Lung (tissue), 12 donors: ENCODE measurements around the gene RBM3. TPM values are rescaled to one million over a fixed set of nuclear protein-coding genes. Genes with fewer than 3 reads are reported as not detected.

Source experiments
- ATAC-seq: fragments of 200-7000 bp; cut with Tn5 transposase; one replicate; pipeline ENCODE4 v1.9.1; 2020; ENCODE audit warnings: moderate number of reproducible peaks; ENCODE audit not compliant: insufficient read depth, low FRiP score
- DNase-seq, 3 donors: peaks; one replicate each; pipeline ENCODE4 v3.0.0-alpha.2; 2013 to 2017
- H3K27ac ChIP-seq, 2 donors: one replicate each; pipeline ENCODE4 v1.5.1; 2013; ENCODE audit warnings: mild to moderate bottlenecking in 2 of 2, moderate library complexity in 2 of 2, control low read depth in 1 of 2, inconsistent platforms in 1 of 2, low read depth in 1 of 2, low read length in 1 of 2
- H3K27me3 ChIP-seq, 3 donors: one replicate each; pipeline ENCODE4 v1.5.1; 2013; ENCODE audit warnings: low read length in 2 of 3; ENCODE audit not compliant: control insufficient read depth in 3 of 3, insufficient read depth in 3 of 3
- H3K36me3 ChIP-seq, 4 donors: one replicate each; pipeline ENCODE4 v1.5.1; 2013; ENCODE audit warnings: low read length in 4 of 4, mild to moderate bottlenecking in 1 of 4, moderate library complexity in 1 of 4; ENCODE audit not compliant: control insufficient read depth in 4 of 4, insufficient read depth in 4 of 4
- H3K4me1 ChIP-seq, 5 donors: one replicate each; pipeline ENCODE4 v1.5.1; 2013; ENCODE audit warnings: low read length in 5 of 5, mild to moderate bottlenecking in 2 of 5, moderate library complexity in 1 of 5; ENCODE audit not compliant: control insufficient read depth in 5 of 5, insufficient read depth in 5 of 5
- H3K4me3 ChIP-seq: one replicate; pipeline ENCODE4 v1.5.1; 2013; ENCODE audit warnings: mild to moderate bottlenecking, control low read depth, moderate library complexity
- H3K9ac ChIP-seq, 2 donors: one replicate each; pipeline ENCODE4 v1.5.1; 2013; ENCODE audit warnings: low read length in 2 of 2, control low read depth in 1 of 2; ENCODE audit not compliant: insufficient read depth in 1 of 2
- H3K9me3 ChIP-seq, 4 donors: one replicate each; pipeline ENCODE4 v1.5.1; 2013; ENCODE audit warnings: low read length in 3 of 4, mild to moderate bottlenecking in 1 of 4, moderate library complexity in 1 of 4; ENCODE audit not compliant: control insufficient read depth in 4 of 4, insufficient read depth in 3 of 4
- WGBS, 2 donors: extraction: QIAGEN DNeasy Blood & Tissue Kit; methylation state at CpG; one replicate each; pipeline ENCODE4 v1.1.7; 2013; 5-methylcytosine and 5-hydroxymethylcytosine counted together
- polyA plus RNA-seq, 2 donors: library from polyadenylated mRNA; stranded (reverse); fragments of 200-250 nt; gene quantifications; one replicate each; pipeline ENCODE4 v1.2.1, GENCODE V29; 2013
- total RNA-seq, 2 donors: library from RNA; depleted of rRNA in 1 of 2; stranded (reverse); fragments of >200 nt in 1 of 2; gene quantifications; one replicate each; pipeline ENCODE4 v1.2.1, GENCODE V29; 2014 to 2021
- TF ChIP-seq, protein P1 (sequence below): IDR thresholded peaks from 2 replicates; pipeline ENCODE4 v1.5.1; 2012; ENCODE audit warnings: mild to moderate bottlenecking; ENCODE audit errors: control extremely low read depth, extremely low read depth
- donor health status: control.
- donor health status: control.
- donor health status: Bipolar disorder and iron deficiency.
- donor health status: healthy.
- donor health status: DM: yes; HTN: yes; CAD: no.

RBM3 gene
- total and polyA plus RNA-seq, 4 donors = 117 to 346 (median 217) TPM

DNA sequence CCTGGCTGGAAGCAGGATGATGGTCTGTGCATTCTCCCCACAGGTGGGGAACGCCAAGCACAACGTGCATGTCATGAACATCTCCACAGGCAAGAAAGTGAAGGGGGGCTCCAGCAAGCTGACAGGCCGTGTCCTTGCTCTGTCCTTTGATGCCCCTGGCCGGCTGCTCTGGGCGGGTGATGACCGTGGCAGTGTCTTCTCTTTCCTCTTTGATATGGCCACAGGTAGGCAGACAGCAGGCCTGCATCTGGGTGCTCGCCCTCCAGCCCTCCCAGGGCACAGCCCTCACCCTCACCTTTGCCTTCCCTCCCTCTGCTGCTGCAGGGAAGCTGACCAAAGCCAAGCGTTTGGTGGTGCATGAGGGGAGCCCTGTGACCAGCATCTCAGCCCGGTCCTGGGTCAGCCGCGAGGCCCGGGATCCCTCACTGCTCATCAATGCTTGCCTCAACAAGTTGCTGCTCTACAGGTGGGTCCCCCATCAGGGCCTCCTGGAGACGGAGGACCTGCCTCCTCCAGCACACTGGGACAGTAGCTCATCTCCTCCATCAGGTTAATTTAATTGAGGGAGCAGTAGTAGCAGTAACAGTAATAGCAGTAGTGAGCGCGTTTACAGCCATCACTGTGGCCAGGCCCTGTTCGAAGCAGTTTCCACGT lies 27.6 kb downstream of the RBM3 start:
- 76 to 84% methylated on average over 16 to 17 of the region's 17 CpGs for WGBS, 2 donors
- no peak for DNase-seq
- no peaks in the 10 kb centered on the region for H3K27me3 ChIP-seq

DNA sequence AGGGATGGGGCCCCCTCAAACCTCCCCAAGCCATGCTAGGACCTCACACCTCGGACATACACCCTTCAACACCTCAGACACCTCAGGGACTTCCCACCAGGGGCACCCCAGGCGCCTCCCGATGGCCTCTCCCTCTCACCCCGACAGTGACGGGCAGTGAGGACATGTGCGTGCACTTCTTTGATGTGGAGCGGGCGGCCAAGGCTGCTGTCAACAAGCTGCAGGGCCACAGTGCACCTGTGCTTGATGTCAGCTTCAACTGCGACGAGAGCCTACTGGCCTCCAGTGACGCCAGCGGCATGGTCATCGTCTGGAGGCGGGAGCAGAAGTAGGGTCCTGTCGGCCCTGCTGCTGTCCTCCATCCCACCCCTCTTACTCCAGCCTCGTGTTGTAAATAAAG lies 30.4 kb downstream of the RBM3 start:
- no peak overlapping the region for H3K4me3 ChIP-seq
- H3K4me1 ChIP-seq = no peaks in the 10 kb centered on the region
- no peak for ATAC-seq
- H3K9ac ChIP-seq = no peak overlapping the region
- H3K27me3 ChIP-seq = no peaks in the 10 kb centered on the region
- WGBS, 2 donors = 86 to 98% methylated on average over 6 to 16 of the region's 16 CpGs
- DNase-seq = no peak
- peaks cover 5 to 23% (median 13%) of the 10 kb centered on the region in 4 donors for H3K36me3 ChIP-seq
- no peak overlapping the region for H3K27ac ChIP-seq
- H3K9me3 ChIP-seq = peaks cover 0 to 10% (median 0%) of the 10 kb centered on the region in 4 donors
- TF ChIP-seq, protein P1, sequence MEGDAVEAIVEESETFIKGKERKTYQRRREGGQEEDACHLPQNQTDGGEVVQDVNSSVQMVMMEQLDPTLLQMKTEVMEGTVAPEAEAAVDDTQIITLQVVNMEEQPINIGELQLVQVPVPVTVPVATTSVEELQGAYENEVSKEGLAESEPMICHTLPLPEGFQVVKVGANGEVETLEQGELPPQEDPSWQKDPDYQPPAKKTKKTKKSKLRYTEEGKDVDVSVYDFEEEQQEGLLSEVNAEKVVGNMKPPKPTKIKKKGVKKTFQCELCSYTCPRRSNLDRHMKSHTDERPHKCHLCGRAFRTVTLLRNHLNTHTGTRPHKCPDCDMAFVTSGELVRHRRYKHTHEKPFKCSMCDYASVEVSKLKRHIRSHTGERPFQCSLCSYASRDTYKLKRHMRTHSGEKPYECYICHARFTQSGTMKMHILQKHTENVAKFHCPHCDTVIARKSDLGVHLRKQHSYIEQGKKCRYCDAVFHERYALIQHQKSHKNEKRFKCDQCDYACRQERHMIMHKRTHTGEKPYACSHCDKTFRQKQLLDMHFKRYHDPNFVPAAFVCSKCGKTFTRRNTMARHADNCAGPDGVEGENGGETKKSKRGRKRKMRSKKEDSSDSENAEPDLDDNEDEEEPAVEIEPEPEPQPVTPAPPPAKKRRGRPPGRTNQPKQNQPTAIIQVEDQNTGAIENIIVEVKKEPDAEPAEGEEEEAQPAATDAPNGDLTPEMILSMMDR = no peak

More for the DNA sequence above, 27.6 kb downstream of the RBM3 start:
- no peak overlapping the region for H3K9ac ChIP-seq
- TF ChIP-seq, protein P1 = no peak
- no peak for ATAC-seq
- peaks cover 0 to 13% (median 0%) of the 10 kb centered on the region in 4 donors for H3K9me3 ChIP-seq
- H3K4me3 ChIP-seq = no peak overlapping the region
- no peak overlapping the region for H3K27ac ChIP-seq
- peaks cover 9 to 23% (median 17%) of the 10 kb centered on the region in 4 donors for H3K36me3 ChIP-seq
- H3K4me1 ChIP-seq = peaks cover 0 to 4% (median 0%) of the 10 kb centered on the region in 5 donors

DNA sequence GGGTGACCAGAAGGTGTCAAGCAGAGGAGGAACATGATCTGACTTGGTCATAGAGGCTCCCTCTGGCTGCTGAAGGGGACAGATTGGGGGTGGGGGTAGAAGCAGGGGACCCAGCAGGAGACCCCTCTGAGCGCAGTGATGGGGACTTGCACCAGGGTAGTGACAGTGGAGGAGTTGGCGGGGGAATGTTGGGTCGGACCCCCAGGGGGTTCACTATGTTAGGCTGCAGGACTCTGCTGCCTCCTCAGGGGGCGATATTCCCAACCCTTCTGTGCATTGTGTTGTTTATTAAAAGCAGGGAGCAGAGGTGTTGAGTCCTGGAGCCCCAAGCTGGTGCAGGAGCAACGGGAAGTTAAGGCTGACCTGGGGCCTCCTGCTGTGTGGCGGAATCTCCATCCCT lies 31.8 kb downstream of the RBM3 start:
- DNase-seq (no peak), ATAC-seq (no peak)
- H3K4me3 ChIP-seq = no peak overlapping the region
- H3K27ac ChIP-seq = no peak overlapping the region
- H3K4me1 ChIP-seq = no peaks in the 10 kb centered on the region
- no peaks in the 10 kb centered on the region for H3K27me3 ChIP-seq
- TF ChIP-seq, protein P1 = no peak
- peaks cover 5 to 16% (median 9%) of the 10 kb centered on the region in 4 donors for H3K36me3 ChIP-seq
- WGBS, 2 donors = 64 to 75% methylated on average over 4 to 6 of the region's 6 CpGs
- H3K9me3 ChIP-seq = peaks cover 0 to 10% (median 0%) of the 10 kb centered on the region in 4 donors
- H3K9ac ChIP-seq = no peak overlapping the region

DNA sequence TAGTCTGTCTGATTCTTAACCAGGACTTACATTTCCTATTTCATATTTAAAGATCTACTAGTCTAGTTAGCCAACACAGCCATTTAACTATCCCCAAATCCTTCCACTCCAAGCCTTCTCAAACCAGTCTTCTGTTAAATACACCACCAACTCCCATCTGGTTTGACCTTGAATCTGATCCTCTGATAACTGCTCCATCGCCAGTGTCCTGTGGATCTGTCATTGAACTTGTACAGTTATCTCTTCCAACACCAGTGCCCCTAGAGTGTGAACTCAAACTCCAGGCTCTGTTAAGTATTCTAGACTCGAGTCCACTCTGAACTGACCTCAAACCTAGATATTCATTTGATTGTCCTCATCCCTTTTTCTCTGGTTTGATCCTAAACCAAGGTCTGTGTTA lies 37.4 kb downstream of the RBM3 start:
- H3K27me3 ChIP-seq = no peaks in the 10 kb centered on the region
- H3K36me3 ChIP-seq = no peaks in the 10 kb centered on the region
- ATAC-seq (no peak), DNase-seq (no peak)
- H3K4me1 ChIP-seq = no peaks in the 10 kb centered on the region
- no peak overlapping the region for H3K27ac ChIP-seq
- TF ChIP-seq, protein P1 = no peak
- no peak overlapping the region for H3K4me3 ChIP-seq
- no peaks in the 10 kb centered on the region for H3K9me3 ChIP-seq
- H3K9ac ChIP-seq = no peak overlapping the region
- 53 to 88% methylated on average over 2 of the region's 2 CpGs for WGBS, 2 donors
